DMS79 treated with DMSO at 0.1 percent for 48 hours (cell line): ENCODE data around the gene SHF.

Source experiments
- DNase-seq: peaks from one replicate; lab custom pipeline; 2025; lab: John Stamatoyannopoulos, UW

The SHF gene

DNA sequence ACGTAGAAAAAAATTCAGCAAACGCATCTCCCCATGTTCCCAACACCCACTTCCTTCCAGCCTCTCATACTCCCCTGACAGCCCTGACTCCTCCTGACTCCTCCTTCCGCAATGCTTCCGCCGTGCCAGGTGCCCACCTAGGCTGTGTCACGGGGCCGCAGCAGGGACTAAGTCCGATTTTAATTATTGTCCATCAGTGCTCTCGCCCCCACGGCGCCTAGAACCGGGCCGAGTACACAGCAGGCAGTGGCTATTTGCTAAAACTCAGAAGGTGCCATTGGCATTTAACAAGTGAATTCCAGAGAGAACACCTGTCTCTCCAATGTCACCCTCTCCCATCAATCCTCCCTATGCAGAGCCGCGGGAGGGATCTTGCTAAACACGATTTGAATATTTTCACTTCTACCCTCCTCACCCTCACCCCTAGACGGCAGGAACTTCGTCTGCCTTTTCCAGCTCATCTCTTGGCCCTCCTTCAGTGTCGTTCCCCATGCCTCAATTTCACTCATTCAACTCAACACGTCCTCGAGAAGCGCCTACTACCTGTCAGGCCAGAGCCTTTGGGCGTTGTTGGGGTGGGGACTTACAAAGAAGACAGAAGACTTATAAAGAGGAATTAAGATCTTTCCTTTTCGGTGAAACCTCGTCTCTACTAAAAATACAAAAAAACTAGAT, 11.5 kb upstream of the SHF start:
- DNase-seq, result peak; percentile 56

DNA sequence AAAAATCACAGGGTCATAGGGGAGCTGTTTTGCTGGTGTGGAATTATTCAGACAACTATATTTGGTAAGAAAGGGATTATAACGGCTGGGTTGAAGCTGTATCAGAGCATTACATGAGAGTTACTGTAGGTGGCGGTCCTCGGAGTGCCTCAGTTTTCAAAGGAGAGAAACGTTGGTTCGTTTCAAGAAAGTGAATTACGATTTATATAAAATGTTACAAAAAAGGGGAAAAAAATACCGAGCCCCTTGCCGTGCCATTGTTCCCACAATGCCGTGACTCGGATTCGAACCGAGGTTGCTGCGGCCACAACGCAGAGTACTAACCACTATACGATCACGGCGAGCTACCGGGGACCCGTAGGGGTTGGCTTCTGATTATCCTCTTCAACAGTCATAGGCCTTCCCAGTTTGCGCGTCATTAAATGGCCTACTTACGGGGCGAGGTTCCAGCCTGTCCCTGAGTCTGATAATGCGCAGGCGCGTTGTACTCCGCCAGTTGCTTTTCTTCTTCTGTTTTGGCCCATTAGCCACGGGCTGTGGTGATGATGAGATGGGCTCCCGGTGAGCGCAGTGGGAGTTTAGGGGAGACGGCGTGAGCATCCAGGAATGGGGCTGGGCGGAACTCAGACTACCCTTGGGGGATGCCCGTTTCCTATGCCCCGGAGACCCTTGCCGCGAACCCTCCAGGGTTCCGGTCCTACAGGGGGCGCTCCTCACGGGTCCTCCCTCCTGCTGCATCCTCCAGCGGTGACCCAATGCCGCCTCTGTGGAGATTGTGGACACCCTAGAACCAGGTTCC, 10.8 kb upstream of the SHF start:
- peak; percentile 78 for DNase-seq

DNA sequence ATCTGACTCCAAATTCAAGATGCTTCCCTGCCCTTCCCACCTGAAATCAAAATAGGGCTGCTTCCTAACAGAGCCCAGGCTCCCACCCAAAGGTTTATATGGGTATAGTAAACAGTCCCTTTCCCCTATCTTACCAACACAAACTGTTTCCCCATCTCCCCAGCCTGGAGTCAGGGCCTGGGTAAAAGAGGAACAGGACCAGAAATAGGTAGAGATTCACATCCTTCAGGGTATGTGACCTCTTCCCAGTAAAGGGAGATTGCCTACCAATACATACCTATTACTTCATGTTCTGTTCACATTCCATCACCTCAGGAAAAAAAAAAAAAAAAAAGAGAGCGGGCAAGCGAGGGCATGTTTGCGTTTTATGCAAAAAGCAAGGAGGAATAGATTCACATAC, 9.7 kb upstream of the SHF start:
- no peak for DNase-seq

DNA sequence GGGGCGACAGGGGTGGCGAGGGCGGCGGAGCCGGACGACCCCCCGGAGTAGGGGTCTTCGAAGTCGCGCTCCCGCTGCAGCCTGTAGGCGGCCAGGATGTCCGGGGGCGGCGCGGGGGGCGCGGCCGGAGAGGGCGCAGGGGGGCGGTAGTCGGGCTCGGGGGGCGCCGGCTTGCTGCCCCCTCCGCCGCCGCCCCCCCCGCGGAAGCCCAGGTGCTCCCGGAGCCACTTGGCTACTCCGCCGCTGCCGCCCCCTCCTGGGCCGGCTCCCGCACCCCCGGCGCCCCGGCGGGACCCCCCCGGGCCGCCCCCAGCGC, 230 bp downstream of the SHF start:
- DNase-seq, result no peak

DNA sequence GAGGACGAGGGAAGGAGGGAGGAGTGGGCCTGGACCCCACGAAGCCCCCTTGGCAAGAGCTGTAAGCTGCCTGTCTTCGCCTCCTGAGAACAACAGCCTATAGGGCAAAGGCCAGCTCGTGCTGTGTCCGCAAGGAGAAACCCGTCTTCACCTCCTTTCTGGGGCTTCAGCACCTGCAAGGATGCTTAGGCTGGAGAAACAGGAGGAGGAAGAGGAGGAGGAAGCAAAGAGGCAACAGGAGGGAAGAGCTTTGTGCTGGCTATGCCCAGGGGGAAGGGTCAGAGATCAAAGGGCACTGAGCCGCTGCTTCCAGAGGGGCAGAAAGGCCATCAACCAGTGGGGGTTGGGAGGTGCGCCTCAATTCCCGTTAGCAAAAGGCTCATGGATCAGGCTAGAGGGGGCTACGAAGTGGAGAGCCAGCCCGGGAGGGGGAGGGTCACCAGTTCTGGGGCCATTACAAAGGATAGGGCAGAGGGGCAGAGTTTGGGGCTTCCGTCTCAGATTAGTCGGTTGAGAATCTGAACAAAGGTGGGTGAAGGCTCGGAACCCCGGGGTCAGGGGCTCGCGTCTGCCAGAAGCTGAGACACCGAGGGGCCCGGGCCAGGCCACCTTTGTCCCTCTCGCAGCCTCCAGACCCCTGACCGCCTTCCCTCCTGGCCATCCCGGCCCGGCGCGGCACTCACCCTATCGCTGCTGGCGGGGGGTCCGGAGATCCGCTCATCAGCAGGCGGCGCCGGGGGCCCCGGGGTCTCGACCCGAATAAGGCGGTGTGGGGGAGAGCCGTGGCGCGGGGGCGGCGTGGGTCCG, 792 bp downstream of the SHF start:
- no peak for DNase-seq

DNA sequence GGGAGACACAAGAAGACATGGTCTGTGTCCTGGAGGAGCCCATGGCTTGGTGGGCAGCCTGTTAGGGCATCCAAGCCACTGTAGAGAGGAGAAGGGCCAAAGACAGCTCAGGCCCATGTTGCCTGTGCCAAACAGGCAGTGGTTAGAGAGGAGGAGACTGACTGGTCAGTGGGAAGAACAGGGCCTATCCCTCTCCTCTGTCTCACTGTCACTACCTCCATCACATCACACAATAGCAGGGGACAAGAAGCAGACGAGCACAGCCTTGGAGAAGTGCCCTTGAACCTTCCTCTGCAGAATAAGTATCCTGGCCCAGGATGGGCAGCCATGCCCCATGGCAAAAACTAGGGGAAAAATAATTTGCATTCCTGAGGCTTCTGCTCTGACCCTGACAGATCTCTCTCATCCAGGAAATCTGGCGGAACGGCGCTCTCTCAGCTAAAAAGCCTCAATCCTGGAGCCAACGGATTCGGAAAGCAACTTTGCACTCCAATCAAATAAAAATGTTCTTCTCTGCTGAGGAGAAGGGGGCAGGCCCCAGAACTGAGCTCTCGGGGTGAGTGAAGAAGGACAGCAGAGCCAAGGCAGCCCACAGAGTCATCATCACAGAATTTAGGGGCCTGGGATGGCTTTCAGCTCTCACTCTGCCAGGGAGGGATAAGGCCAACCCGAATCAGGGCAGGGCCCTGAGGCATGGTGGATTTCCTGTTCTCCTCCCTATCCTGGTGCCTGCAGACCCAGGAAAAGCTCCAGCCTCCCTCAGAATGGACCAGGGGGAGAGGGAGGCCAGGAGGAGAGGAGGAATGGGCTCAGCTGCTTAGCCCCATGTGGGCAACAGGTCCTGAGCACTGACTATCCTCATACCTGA, 1.6 kb downstream of the SHF start:
- no peak for DNase-seq

DNA sequence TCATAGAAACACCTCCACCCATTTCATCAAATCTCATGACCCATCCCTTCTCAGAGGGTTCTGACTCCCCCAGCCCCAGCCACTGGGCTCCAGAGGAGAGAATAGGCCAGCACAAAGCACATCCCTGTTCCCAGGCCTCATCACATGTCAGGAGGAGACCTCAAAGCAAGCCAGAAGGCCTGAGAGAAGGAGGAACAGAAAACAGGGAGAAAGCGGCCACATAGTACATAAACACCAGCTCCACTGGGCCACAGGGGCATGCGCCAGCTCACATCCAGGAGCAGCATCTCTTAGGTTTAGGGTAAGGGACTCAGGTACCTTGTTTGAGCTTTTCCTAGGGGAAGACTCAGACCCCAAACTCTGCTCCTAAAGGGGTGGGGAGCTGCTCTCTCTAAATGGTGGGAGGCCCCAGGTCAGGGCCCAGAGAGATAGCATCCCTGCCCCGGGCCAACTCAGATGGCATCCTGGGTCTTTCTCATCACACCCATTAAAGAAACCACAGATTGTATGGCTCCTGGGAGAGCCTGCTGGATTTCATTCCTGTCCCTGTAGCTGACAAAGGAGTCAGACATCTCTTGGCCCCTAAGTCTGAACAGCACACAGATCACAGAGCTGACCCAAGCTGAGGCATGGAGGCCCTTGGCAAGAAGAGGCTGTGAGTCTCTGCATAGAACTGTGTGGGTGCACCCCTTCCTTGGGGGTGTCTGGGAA, 2.5 kb downstream of the SHF start:
- no peak for DNase-seq

DNA sequence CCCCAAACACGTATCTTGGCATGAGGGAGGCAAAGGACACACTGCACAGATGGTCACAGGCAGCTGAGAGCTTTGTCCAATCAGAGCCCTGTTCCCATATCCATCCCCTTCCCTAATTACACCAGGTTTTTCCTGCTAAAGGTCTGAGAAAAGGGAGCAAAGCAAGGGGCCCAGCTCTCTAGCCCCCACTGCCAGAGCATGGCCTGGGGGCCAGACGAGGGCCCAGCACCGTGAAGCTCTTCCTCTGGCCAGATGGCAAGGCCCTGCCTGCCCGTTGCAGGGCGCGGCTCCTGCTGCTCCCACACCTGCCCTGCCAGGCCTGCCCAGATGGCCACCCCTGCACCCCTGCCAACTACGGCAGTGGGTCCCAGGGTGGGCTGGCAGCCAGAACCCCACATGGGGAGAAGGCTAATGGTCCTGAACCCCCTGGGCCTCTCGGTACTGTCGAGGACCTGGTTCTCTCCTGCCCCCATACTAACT, 3.2 kb downstream of the SHF start:
- DNase-seq, result no peak

DNA sequence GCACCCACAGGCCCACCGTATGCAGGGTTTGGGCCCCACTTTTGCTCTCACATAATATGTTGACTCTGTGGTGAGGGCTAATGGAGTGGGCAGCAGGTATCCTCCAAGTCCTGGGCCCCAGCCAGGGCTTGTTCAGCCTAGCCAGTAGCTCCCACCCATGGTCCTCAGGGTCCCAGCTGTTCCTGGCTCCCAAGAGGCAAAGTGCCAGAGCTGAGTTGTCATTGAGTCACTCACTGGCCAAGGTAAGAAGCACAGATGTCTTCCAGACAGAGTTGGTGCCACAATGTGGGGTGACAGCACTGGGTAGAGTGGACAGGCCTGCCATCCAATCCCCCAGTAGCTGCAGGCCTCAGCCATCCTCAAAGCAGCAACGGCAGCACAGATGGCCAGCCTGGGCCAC, 4.3 kb downstream of the SHF start:
- DNase-seq, result no peak

DNA sequence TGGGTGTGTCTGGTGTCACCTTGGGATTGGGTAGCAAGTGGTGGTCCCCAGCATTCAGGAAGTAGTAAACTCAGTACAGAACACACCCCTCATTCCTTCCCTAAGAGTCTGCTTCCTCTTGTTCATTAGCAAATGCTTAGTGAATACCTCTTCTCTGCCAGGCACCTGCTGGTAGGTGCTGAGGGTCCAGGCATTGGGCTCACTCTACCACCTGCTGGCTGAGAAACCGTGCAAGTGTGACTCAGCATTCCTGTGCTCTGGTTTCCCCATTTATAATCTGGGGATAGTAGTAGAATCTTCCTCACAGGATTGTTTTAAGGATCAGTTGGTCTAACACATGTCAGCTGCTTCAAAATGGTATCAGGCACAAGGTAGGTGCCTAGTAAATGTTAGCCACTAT, 4.8 kb downstream of the SHF start:
- DNase-seq, result no peak

DNA sequence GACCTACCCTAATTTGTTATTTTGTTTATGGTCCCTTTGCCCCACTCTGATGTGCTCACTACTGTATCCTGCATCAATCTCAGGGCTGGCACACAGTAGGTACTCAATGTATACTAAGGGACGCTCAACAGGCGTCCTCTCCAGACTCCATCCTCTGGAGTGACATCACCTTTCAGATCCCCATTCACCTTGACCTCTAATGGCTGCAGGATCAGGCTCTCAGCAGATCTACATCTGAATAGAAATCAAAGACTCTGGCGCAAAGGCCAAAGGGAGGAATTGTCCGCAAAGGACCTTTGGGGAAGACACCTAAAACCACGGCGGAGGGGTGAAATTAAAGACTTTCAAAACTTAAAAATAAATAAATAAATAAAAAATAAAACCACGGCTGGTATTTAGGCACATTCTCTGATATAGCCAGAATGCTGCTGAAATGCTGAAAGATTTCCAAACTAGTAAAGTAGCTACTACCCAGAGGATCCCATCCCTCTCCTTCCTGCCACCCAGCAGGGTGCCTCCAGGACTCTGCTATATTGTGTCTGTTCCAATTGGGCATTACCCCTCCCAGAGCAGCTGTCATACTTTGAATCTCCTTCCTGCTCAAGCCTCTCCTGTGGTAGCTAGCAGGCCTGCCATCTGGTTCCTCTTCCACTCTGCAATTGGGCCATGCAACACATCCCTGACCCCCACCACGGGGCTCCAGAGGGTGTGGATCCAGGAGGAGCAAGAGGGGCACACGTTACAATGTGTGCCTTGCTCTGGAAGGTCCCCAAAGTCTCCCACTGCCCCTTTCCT, 6.1 kb downstream of the SHF start:
- no peak for DNase-seq

DNA sequence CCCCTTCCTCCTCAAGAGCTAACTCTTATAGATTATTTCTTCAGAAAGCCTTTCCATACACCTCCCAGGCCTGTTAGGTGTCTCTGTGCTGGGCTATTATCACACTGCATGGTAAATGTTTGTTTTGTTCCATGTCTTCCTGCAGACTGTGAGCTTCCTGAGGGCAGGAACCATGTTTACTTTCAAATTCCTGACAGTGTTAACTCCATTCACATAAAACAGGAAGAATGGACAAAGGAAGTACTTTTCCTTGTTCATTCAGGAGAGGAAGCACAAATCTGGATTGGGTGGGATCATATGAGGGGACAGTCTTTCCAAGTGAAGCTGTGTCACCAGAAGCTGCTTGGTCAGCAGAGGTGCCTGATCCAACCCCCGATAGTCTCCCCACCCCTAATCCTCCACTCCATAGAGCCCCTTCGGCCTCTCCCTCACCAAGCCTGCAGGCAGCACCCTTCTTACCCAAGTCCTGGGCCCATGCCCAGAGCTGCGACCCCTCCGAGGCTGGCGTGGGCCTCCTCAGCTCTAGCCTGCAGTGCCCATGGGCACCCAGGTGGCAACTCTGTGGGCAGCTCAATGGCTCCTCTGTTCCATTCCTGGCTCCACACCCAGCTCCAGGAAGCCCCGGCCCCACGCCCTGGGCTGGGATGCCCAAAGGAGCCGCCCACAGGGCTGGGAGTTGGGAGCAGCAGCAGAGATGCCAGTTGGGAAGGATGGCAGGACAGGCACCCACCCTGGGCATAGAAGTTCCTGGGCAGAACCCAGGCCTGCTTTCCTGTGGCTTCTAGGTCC, 6.9 kb downstream of the SHF start:
- no peak for DNase-seq

DNA sequence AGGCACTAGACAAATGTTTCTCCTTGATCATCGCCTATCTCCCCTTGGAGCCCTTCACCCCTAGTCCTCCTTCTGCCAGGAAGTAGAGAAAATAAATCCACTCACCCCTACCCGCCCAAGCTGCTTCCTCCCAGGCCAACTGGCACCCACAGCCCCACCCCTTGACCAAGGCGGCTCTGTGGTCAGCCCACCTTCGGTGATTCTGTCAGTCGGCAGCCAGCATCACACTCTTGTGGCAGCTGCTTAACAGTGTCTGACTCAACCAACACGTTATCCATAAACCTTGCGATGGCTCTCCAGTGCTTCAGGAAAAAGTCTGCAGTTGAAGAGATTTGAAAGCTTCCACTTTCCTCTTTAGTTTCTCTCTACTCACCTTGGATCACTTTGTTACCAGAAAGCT, 7.6 kb downstream of the SHF start:
- no peak for DNase-seq

DNA sequence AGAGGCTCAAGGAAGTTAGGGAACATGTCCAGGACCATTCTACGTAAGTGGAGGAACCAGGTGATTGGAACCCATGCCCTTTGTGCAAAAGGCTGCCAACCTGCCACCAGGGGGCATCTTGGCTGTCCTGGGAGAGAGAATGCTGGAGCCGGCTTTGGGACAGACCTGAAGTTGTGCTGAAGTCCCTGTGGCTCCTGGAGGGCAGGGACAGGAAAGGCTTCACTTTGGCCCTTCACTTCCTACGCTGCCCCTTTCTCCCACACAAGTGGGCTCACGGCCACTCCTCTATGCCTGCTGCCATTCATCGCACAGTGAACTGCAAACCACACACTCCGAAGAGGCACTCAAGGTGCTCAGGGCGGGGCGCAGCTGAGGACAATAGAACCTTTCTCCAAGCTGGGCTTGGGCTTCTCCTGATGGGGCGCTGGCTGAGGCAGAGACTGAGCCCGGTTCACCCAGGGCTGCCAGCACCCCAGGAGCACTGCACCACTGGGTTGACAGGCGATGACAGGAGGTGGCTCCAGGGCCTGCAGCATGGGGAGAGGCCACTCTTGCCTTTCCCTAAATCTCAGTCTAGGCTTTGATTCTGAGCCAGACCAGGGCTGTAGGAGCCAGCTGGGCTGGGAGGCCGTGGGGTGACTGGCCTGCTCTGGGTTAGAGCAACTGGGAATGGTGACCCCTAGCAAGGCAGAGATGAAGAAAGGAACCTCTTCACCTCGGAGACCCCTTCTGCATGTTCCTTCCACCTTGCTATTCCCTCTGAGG, 8.4 kb downstream of the SHF start:
- peak; percentile 47 for DNase-seq

DNA sequence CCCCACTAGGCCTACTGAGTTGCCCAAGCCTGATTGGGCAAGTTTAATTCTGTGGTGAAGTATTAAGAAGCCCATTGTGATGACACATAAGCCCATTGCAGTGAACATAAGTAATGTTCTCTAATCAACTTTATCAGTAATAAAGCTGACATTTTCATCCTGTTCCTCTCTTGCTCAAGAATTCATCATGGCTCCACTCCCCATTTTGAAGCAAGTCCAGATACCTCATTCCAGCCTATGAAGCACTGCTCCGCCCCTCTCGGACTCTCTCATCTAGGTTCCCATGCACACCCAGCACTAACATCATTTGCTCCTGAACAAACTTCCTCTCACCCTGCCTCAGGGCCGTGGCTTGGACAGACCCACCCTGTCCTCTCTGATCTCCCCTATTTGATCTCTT, 10.5 kb downstream of the SHF start:
- no peak for DNase-seq

DNA sequence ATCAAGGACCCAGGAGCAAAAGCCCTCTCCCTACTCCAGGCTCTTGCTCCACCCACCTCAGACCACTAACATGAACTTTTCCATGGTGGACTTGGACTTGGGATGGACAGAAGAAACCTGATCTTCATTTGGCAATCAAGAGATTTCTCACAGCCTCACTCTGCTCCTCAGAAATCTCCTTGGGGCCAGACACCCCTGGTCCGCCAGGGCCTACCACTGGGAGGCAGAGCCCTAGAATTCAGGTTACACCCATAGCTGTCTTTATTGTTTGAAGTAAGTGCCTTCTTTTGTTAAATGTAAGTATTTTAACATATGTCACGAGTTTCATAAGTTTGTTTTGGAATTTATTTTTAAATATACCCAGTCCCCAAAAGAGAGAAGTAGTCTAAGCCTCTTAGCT, 13.2 kb downstream of the SHF start:
- DNase-seq, result no peak

DNA sequence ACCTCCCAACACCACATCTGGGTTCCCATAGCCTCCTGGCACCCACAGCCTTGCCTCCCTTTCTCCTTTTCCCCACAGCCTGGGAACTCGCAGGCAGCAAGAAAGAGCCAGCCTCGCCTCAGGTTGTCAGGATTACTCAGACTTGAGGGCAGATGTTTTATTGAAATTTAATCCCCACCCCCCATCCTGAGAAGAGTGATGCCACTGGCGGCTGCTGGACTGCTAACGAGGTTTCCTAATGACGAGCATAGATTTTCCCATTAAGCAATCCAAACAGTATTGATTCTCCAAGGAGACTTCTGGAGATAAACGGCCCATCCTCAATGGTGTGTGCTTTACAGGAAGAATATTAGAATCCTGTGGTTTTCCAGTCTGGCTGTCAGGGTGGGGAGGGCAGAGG, 13.7 kb downstream of the SHF start:
- no peak for DNase-seq

DNA sequence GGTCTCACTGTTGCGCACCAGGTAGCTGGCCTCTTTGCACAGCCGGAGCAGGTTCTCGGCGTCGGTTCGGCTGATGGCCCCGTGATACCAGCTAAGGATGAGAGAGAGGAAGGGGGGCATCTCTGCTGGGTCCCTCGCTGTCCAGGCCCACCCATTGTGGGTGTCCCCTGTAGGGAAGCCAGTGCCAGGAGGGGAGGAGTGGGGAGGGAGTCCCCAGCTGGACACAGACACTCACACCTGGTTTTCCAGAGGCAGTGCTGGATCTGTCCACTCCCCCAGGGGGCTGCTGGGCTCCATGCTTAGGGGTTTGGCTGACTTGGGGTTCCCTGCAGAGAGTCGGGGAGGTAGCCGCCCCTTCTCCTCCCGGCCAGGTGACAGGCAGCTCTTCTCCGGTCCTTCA, 15.9 kb downstream of the SHF start:
- DNase-seq, result no peak
